Glutamatergic neuron (in vitro differentiated cells): ENCODE data around the gene DOCK3. TPM values are rescaled to one million over a fixed set of nuclear protein-coding genes. Genes with fewer than 3 reads are reported as not detected.
"Not testable (repeated sequence)": the region's sequence is repeated elsewhere in the genome, so short reads cannot be mapped to it uniquely, and the experiment has no call there.

Experiments used
- DNase-seq: peaks from one replicate; pipeline ENCODE4 v3.0.0; 2022
- H3K27ac Mint-ChIP-seq: one replicate; pipeline ENCODE4 v1.8.0; 2020; ENCODE audit warnings: mild to moderate bottlenecking, mixed read lengths, inconsistent platforms; ENCODE audit not compliant: unreplicated experiment
- H3K27me3 Mint-ChIP-seq: one replicate; pipeline ENCODE4 v1.8.0; 2020; ENCODE audit warnings: mild to moderate bottlenecking, moderate library complexity, mixed read lengths, inconsistent platforms; ENCODE audit not compliant: unreplicated experiment
- H3K36me3 Mint-ChIP-seq: one replicate; pipeline ENCODE4 v1.8.0; 2020; ENCODE audit warnings: mild to moderate bottlenecking, mixed read lengths, inconsistent platforms; ENCODE audit not compliant: unreplicated experiment
- H3K4me1 Mint-ChIP-seq: one replicate; pipeline ENCODE4 v1.8.0; 2020; ENCODE audit warnings: mild to moderate bottlenecking, low read depth, mixed read lengths, inconsistent platforms; ENCODE audit not compliant: unreplicated experiment
- H3K4me3 Mint-ChIP-seq: one replicate; pipeline ENCODE4 v1.8.0; 2020; ENCODE audit warnings: mild to moderate bottlenecking, mixed read lengths, inconsistent platforms; ENCODE audit not compliant: unreplicated experiment
- H3K9me3 Mint-ChIP-seq: one replicate; pipeline ENCODE4 v1.8.0; 2020; ENCODE audit warnings: mild to moderate bottlenecking, moderate library complexity, mixed read lengths, inconsistent platforms; ENCODE audit not compliant: unreplicated experiment
- total RNA-seq: library from RNA; stranded (reverse); fragmentation: NEBNext Ultra II Directional; extraction: Animal tissue kit (Norgen Biotek cat#: 25700); gene quantifications from one replicate; pipeline ENCODE4 v1.2.1, GENCODE V29; 2021; ENCODE audit not compliant: unreplicated experiment
- TF ChIP-seq, protein P1 (sequence below): fragments of 200-600 bp; sonication (generic); IDR thresholded peaks from one replicate; pipeline ENCODE4 v1.5.0; 2021; ENCODE audit not compliant: partially characterized antibody, unreplicated experiment

Gene DOCK3
- total RNA-seq, 1 donor from 2014 or later: 13.4 TPM

DNA sequence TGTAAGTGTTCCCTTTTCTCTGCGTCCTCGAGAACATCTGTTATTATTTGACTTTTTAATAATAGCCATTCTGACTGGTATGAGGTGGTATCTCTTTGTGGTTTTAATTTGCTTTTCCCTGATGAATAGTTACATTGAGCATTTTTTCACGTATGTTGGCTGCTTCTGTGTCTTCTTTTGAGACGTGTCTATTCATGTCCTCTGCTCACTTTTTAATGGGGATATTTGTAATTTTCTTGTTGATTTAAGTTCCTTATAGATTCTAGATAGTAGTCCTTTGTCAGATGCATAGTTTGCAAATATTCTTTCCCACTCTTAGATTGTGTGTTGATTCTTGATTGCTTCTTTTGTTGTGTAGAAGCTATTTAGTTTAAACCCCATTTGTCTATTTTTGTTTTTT is 179.2 kb downstream of the DOCK3 start:
- no peak for DNase-seq
- TF ChIP-seq, protein P1, sequence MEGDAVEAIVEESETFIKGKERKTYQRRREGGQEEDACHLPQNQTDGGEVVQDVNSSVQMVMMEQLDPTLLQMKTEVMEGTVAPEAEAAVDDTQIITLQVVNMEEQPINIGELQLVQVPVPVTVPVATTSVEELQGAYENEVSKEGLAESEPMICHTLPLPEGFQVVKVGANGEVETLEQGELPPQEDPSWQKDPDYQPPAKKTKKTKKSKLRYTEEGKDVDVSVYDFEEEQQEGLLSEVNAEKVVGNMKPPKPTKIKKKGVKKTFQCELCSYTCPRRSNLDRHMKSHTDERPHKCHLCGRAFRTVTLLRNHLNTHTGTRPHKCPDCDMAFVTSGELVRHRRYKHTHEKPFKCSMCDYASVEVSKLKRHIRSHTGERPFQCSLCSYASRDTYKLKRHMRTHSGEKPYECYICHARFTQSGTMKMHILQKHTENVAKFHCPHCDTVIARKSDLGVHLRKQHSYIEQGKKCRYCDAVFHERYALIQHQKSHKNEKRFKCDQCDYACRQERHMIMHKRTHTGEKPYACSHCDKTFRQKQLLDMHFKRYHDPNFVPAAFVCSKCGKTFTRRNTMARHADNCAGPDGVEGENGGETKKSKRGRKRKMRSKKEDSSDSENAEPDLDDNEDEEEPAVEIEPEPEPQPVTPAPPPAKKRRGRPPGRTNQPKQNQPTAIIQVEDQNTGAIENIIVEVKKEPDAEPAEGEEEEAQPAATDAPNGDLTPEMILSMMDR: no peak
- no peaks in the 10 kb centered on the region for H3K36me3 Mint-ChIP-seq
- H3K27ac Mint-ChIP-seq: no peak overlapping the region
- H3K9me3 Mint-ChIP-seq: peaks cover 1% of the 10 kb centered on the region
- H3K4me1 Mint-ChIP-seq: no peaks in the 10 kb centered on the region
- no peak overlapping the region for H3K4me3 Mint-ChIP-seq
- no peaks in the 10 kb centered on the region for H3K27me3 Mint-ChIP-seq

DNA sequence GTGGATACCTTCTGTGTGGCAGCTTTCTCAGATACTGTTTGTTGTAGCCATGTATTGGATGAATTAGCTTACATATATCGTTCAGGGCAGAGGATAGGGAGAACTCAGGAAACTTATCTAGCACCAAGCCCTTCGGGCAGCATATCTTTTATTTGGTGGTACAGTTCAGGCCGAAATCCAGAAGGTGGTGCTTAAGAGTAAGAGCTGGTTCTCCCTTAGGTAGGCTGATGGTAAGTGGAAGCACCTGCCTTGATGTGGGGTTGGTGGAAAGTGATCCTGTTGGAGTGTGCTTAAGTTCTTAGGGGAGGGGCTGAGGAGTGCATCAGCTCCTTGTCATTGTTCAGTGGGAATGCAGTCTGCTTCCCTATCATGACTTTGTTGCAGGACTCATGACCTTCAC is 187.5 kb downstream of the DOCK3 start:
- Mint-ChIP-seq H3K9me3 (peaks cover 4% of the 10 kb centered on the region), H3K36me3 (peaks cover 6% of the 10 kb centered on the region), H3K4me3 (no peak overlapping the region), H3K27me3 (no peaks in the 10 kb centered on the region), H3K27ac (no peak overlapping the region), H3K4me1 (no peaks in the 10 kb centered on the region)
- DNase-seq: no peak
- TF ChIP-seq, protein P1: no peak

GRCh38 chr3:50873376-50874157 is 198.8 kb downstream of the DOCK3 start:
- TF ChIP-seq, protein P1: no peak
- Mint-ChIP-seq H3K9me3 (peaks cover 9% of the 10 kb centered on the region), H3K4me3 (no peak overlapping the region), H3K27me3 (peaks cover under 1% of the 10 kb centered on the region), H3K27ac (no peak overlapping the region), H3K36me3 (peaks cover 12% of the 10 kb centered on the region), H3K4me1 (peaks cover 2% of the 10 kb centered on the region)
- DNase-seq: no peak

- H3K9me3 Mint-ChIP-seq, H3K27me3 Mint-ChIP-seq, H3K4me3 Mint-ChIP-seq, H3K27ac Mint-ChIP-seq, H3K4me1 Mint-ChIP-seq: not testable (repeated sequence)
- DNase-seq: peak; percentile 28
- peaks cover 12% of the 10 kb centered on the region for H3K36me3 Mint-ChIP-seq
Observed at GRCh38 chr3:50874876-50875275, 200.1 kb downstream of the DOCK3 start.

DNA sequence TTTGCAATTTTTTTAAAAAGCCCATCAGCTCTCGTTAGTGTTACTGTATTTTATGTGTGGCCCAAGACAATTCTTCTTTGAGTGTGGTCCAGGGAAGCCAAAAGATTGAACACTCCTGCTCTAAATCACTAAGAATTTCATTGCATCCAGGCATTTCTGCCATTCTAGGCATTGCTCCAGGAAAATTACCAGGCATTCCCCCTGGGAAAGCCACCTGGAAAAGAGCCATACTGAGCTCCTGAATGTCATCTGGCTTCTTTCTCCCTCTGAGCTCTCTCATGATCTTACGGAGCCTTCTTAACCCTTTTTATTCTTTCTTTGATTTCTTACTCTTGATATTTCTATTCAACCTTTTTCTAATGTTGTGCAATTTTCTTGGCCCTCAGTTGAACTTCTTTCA is 202.2 kb downstream of the DOCK3 start:
- no peak overlapping the region for H3K27ac Mint-ChIP-seq
- H3K4me3 Mint-ChIP-seq: no peak overlapping the region
- H3K27me3 Mint-ChIP-seq: peaks cover 1% of the 10 kb centered on the region
- no peak for DNase-seq
- peaks cover 2% of the 10 kb centered on the region for H3K4me1 Mint-ChIP-seq
- H3K36me3 Mint-ChIP-seq: peaks cover 10% of the 10 kb centered on the region
- TF ChIP-seq, protein P1: no peak
- H3K9me3 Mint-ChIP-seq: peaks cover 4% of the 10 kb centered on the region

DNA sequence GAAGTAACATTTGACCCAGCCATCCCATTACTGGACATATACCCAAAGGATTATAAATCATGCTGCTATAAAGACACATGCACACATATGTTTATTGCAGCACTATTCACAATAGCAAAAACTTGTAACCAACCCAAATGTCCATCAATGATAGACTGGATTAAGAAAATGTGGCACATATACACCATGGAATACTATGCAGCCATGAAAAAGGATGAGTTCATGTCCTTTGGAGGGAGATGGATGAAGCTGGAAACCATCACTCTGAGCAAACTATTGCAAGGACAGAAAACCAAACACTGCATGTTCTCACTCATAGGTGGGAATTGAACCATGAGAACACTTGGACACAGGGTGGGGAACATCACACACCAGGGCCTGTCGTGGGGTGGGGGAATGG is 208.0 kb downstream of the DOCK3 start:
- H3K4me1 Mint-ChIP-seq, H3K27ac Mint-ChIP-seq, DNase-seq, H3K27me3 Mint-ChIP-seq, H3K36me3 Mint-ChIP-seq, H3K9me3 Mint-ChIP-seq, H3K4me3 Mint-ChIP-seq: not testable (repeated sequence)
